Osteocyte (in vitro differentiated cells): Measurements from ENCODE around the gene RNF31. TPM values are rescaled to one million over a fixed set of nuclear protein-coding genes. Genes with fewer than 3 reads are reported as not detected.

Experiments used
- DNase-seq: peaks from one replicate; pipeline ENCODE4 v3.0.0; 2021; ENCODE audit warnings: mixed read lengths; ENCODE audit not compliant: unreplicated experiment; ENCODE audit errors: extremely low spot score
- H3K27ac Mint-ChIP-seq: one replicate; pipeline ENCODE4 v1.8.0; 2021; ENCODE audit warnings: mild to moderate bottlenecking, mixed read lengths; ENCODE audit not compliant: unreplicated experiment
- H3K27me3 Mint-ChIP-seq: one replicate; pipeline ENCODE4 v1.8.0; 2021; ENCODE audit warnings: mixed read lengths; ENCODE audit not compliant: unreplicated experiment
- H3K36me3 Mint-ChIP-seq: one replicate; pipeline ENCODE4 v1.8.0; 2021; ENCODE audit warnings: mixed read lengths; ENCODE audit not compliant: unreplicated experiment
- H3K4me1 Mint-ChIP-seq: one replicate; pipeline ENCODE4 v1.8.0; 2021; ENCODE audit warnings: mixed read lengths; ENCODE audit not compliant: unreplicated experiment
- H3K4me3 Mint-ChIP-seq: one replicate; pipeline ENCODE4 v1.8.0; 2021; ENCODE audit warnings: mild to moderate bottlenecking, moderate library complexity, mixed read lengths; ENCODE audit not compliant: unreplicated experiment
- H3K9me3 Mint-ChIP-seq: one replicate; pipeline ENCODE4 v1.8.0; 2021; ENCODE audit warnings: mixed read lengths; ENCODE audit not compliant: unreplicated experiment
- total RNA-seq: library from RNA; stranded (reverse); gene quantifications from 2 replicates; pipeline ENCODE4 v1.2.1, GENCODE V29; 2021
- TF ChIP-seq, protein P1 (sequence below): fragments of 200-600 bp; sonication (generic); IDR thresholded peaks from 2 replicates; pipeline ENCODE4 v1.5.0; 2021; ENCODE audit warnings: antibody characterized with exemption, mild to moderate bottlenecking, moderate library complexity

RNF31 gene
- total RNA-seq, 1 donor from 2014 or later = 65.9 TPM

GRCh38 chr14:24182110-24182882, 35.0 kb downstream of the RNF31 start:
- H3K27ac Mint-ChIP-seq = no peak overlapping the region
- peaks cover 4% of the 10 kb centered on the region for H3K4me1 Mint-ChIP-seq
- TF ChIP-seq, protein P1, sequence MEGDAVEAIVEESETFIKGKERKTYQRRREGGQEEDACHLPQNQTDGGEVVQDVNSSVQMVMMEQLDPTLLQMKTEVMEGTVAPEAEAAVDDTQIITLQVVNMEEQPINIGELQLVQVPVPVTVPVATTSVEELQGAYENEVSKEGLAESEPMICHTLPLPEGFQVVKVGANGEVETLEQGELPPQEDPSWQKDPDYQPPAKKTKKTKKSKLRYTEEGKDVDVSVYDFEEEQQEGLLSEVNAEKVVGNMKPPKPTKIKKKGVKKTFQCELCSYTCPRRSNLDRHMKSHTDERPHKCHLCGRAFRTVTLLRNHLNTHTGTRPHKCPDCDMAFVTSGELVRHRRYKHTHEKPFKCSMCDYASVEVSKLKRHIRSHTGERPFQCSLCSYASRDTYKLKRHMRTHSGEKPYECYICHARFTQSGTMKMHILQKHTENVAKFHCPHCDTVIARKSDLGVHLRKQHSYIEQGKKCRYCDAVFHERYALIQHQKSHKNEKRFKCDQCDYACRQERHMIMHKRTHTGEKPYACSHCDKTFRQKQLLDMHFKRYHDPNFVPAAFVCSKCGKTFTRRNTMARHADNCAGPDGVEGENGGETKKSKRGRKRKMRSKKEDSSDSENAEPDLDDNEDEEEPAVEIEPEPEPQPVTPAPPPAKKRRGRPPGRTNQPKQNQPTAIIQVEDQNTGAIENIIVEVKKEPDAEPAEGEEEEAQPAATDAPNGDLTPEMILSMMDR = no peak
- H3K9me3 Mint-ChIP-seq = no peaks in the 10 kb centered on the region
- H3K4me3 Mint-ChIP-seq = no peak overlapping the region
- no peak for DNase-seq
- no peaks in the 10 kb centered on the region for H3K27me3 Mint-ChIP-seq
- peaks cover 19% of the 10 kb centered on the region for H3K36me3 Mint-ChIP-seq

GRCh38 chr14:24183014-24183481, 35.8 kb downstream of the RNF31 start:
- peaks cover 19% of the 10 kb centered on the region for H3K36me3 Mint-ChIP-seq
- no peak for DNase-seq
- TF ChIP-seq, protein P1 = no peak
- peaks cover 10% of the 10 kb centered on the region for H3K4me1 Mint-ChIP-seq
- no peak overlapping the region for H3K4me3 Mint-ChIP-seq
- H3K9me3 Mint-ChIP-seq = no peaks in the 10 kb centered on the region
- H3K27ac Mint-ChIP-seq = no peak overlapping the region
- no peaks in the 10 kb centered on the region for H3K27me3 Mint-ChIP-seq

DNA sequence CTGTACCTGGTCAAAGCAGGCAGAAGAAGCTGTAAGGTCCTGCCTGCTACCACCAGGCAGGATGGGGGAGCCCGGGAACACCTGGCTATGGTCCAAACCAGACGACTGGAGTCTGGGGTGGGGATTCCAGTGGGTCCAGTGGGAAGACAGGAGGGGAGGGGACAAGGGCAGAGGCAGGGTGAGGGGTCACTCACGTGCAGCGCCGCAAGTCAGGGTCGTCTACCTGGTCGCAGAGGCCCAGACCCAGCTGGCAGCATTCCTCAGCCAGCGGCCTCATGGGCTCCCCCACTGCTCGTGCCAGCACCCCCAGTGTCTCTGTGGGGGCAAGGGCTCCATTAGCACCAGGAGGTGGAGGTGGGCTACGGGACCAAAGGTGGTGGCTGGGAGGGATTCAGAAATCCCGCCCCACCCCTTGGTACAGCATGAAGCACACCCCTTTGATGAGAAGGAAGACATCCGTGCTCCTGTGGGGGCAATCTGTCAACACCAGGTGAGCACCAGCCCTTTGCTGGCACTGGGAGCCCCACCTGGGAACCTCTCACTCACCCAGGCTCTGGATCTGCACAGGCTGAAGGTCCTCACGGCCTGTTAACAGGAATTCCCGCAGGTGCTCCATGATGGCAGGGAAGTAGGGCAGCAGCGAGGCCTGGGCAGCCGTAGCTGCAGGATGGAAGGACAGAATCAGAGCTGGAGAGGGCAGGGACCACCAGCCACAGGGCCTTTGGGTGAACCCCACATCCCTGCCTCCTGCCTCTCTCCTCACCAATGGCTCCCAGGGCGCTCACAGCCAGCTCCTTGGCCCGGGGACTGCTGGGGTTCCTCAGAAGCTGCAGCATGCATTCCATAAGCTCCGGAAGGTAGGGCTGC, 37.0 kb downstream of the RNF31 start:
- TF ChIP-seq, protein P1 = no peak
- no peaks in the 10 kb centered on the region for H3K9me3 Mint-ChIP-seq

GRCh38 chr14:24185026-24185425, 37.7 kb downstream of the RNF31 start:
- peaks cover 21% of the 10 kb centered on the region for H3K4me1 Mint-ChIP-seq
- peaks cover 10% of the 10 kb centered on the region for H3K36me3 Mint-ChIP-seq
- DNase-seq = no peak
- H3K9me3 Mint-ChIP-seq = no peaks in the 10 kb centered on the region
- no peaks in the 10 kb centered on the region for H3K27me3 Mint-ChIP-seq
- no peak overlapping the region for H3K4me3 Mint-ChIP-seq
- H3K27ac Mint-ChIP-seq = no peak overlapping the region
- TF ChIP-seq, protein P1 = no peak

More for the DNA sequence above, 37.0 kb downstream of the RNF31 start:
- no peak overlapping the region for H3K27ac Mint-ChIP-seq
- peaks cover 21% of the 10 kb centered on the region for H3K4me1 Mint-ChIP-seq
- H3K36me3 Mint-ChIP-seq = peaks cover 15% of the 10 kb centered on the region
- DNase-seq = no peak
- no peak overlapping the region for H3K4me3 Mint-ChIP-seq
- H3K27me3 Mint-ChIP-seq = no peaks in the 10 kb centered on the region

- TF ChIP-seq, protein P1 = no peak
- Mint-ChIP-seq H3K27me3 (no peaks in the 10 kb centered on the region), H3K27ac (no peak overlapping the region), H3K9me3 (no peaks in the 10 kb centered on the region), H3K4me3 (no peak overlapping the region), H3K4me1 (peaks cover 21% of the 10 kb centered on the region), H3K36me3 (peaks cover 9% of the 10 kb centered on the region)
- no peak for DNase-seq
Observed at GRCh38 chr14:24185741-24186140, 38.4 kb downstream of the RNF31 start.
